ENCODE data around the gene ESR1.

DNA sequence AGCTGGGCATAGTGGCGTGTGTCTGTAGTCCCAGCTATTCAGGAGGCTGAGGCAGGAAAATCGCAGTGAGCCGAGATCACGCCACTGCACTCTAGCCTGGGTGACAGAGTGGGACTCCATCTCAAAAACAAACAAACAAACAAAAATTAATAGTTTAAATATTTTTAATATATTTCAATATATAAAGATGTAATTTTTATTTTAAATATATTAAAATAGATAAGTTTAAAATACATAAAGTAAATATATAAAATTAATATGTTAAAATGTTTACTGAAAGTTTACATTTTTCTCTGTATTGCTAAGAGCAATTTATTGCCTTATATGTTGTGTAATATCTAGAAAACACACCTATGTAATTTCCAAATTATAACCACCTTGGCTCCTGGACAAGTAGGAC is 44.7 kb upstream of the ESR1 start:
- TF ChIP-seq, protein P1, sequence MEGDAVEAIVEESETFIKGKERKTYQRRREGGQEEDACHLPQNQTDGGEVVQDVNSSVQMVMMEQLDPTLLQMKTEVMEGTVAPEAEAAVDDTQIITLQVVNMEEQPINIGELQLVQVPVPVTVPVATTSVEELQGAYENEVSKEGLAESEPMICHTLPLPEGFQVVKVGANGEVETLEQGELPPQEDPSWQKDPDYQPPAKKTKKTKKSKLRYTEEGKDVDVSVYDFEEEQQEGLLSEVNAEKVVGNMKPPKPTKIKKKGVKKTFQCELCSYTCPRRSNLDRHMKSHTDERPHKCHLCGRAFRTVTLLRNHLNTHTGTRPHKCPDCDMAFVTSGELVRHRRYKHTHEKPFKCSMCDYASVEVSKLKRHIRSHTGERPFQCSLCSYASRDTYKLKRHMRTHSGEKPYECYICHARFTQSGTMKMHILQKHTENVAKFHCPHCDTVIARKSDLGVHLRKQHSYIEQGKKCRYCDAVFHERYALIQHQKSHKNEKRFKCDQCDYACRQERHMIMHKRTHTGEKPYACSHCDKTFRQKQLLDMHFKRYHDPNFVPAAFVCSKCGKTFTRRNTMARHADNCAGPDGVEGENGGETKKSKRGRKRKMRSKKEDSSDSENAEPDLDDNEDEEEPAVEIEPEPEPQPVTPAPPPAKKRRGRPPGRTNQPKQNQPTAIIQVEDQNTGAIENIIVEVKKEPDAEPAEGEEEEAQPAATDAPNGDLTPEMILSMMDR (conservative IDR thresholded peaks at IDR 0.05) = no peak
- TF ChIP-seq ZFX (IDR thresholded peaks at IDR 0.05) = no peak

Measured in C4-2B (cell line).